ENCODE data around the gene KCNK10.
A peak's percentile ranks its signal among the peaks of the same experiment; 100 is the strongest.

The KCNK10 gene

GRCh38 chr14:88241810-88242209 lies 81.3 kb downstream of the KCNK10 start:
- Histone ChIP-seq H2AFZ (ENCODE audit: low read depth, low read length) (no peak overlapping the region), H3K4me2 (ENCODE audit: insufficient read depth, low read length) (no peak overlapping the region), H4K20me1 (ENCODE audit: insufficient read depth, low read length) (no peaks in the 10 kb centered on the region), H3K9me3 (ENCODE audit: insufficient read depth, low read length, severe bottlenecking) (no peaks in the 10 kb centered on the region), H3K4me1 (ENCODE audit: insufficient read depth, low read length) (no peaks in the 10 kb centered on the region), H3K27ac (ENCODE audit: low read length) (no peak overlapping the region), H3K9ac (ENCODE audit: low read depth, low read length) (no peak overlapping the region), H3K27me3 (ENCODE audit: insufficient read depth, low read length, poor library complexity) (no peaks in the 10 kb centered on the region), H3K4me3 (ENCODE audit: low read depth in 1 of 2, low read length in 2 of 2) (no peak overlapping the region), H3K79me2 (ENCODE audit: insufficient read depth, low read length) (no peaks in the 10 kb centered on the region), H3K36me3 (ENCODE audit: insufficient read depth, low read length) (no peaks in the 10 kb centered on the region)
- no peak for TF ChIP-seq EZH2 (IDR thresholded peaks at IDR 0.05; ENCODE audit: borderline replicate concordance, low read depth, low read length, severe bottlenecking)
- TF ChIP-seq, protein P1, sequence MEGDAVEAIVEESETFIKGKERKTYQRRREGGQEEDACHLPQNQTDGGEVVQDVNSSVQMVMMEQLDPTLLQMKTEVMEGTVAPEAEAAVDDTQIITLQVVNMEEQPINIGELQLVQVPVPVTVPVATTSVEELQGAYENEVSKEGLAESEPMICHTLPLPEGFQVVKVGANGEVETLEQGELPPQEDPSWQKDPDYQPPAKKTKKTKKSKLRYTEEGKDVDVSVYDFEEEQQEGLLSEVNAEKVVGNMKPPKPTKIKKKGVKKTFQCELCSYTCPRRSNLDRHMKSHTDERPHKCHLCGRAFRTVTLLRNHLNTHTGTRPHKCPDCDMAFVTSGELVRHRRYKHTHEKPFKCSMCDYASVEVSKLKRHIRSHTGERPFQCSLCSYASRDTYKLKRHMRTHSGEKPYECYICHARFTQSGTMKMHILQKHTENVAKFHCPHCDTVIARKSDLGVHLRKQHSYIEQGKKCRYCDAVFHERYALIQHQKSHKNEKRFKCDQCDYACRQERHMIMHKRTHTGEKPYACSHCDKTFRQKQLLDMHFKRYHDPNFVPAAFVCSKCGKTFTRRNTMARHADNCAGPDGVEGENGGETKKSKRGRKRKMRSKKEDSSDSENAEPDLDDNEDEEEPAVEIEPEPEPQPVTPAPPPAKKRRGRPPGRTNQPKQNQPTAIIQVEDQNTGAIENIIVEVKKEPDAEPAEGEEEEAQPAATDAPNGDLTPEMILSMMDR (IDR thresholded peaks at IDR 0.05; ENCODE audit: borderline replicate concordance, extremely low read depth, low read length, poor library complexity, severe bottlenecking) = no peak
- ATAC-seq (ENCODE audit: insufficient read depth, low read depth) (no peak), DNase-seq (no peak)

- Histone ChIP-seq H3K27ac (ENCODE audit: low read length) (no peak overlapping the region), H3K4me3 (ENCODE audit: low read depth in 1 of 2, low read length in 2 of 2) (no peak overlapping the region), H3K79me2 (ENCODE audit: insufficient read depth, low read length) (no peaks in the 10 kb centered on the region), H3K4me1 (ENCODE audit: insufficient read depth, low read length) (no peaks in the 10 kb centered on the region), H3K9ac (ENCODE audit: low read depth, low read length) (no peak overlapping the region), H3K36me3 (ENCODE audit: insufficient read depth, low read length) (no peaks in the 10 kb centered on the region), H3K4me2 (ENCODE audit: insufficient read depth, low read length) (no peak overlapping the region), H3K9me3 (ENCODE audit: insufficient read depth, low read length, severe bottlenecking) (no peaks in the 10 kb centered on the region), H2AFZ (ENCODE audit: low read depth, low read length) (no peak overlapping the region), H3K27me3 (ENCODE audit: insufficient read depth, low read length, poor library complexity) (peaks cover 3% of the 10 kb centered on the region), H4K20me1 (ENCODE audit: insufficient read depth, low read length) (no peaks in the 10 kb centered on the region)
- no peak for ATAC-seq (ENCODE audit: insufficient read depth, low read depth)
- TF ChIP-seq, protein P1 (IDR thresholded peaks at IDR 0.05; ENCODE audit: borderline replicate concordance, extremely low read depth, low read length, poor library complexity, severe bottlenecking) = no peak
- no peak for TF ChIP-seq EZH2 (IDR thresholded peaks at IDR 0.05; ENCODE audit: borderline replicate concordance, low read depth, low read length, severe bottlenecking)
- no peak for DNase-seq
Observed at GRCh38 chr14:88234442-88234841, 88.6 kb downstream of the KCNK10 start.

GRCh38 chr14:88233915-88234314 lies 89.2 kb downstream of the KCNK10 start:
- H2AFZ ChIP-seq (ENCODE audit: low read depth, low read length) = no peak overlapping the region
- H3K79me2 ChIP-seq (ENCODE audit: insufficient read depth, low read length) = no peaks in the 10 kb centered on the region
- peak; percentile 24 for DNase-seq

More at GRCh38 chr14:88233915-88234314, 89.2 kb downstream of the KCNK10 start:
- Histone ChIP-seq H3K36me3 (ENCODE audit: insufficient read depth, low read length) (no peaks in the 10 kb centered on the region), H3K9ac (ENCODE audit: low read depth, low read length) (no peak overlapping the region), H3K27ac (ENCODE audit: low read length) (no peak overlapping the region), H3K4me3 (ENCODE audit: low read depth in 1 of 2, low read length in 2 of 2) (no peak overlapping the region), H3K9me3 (ENCODE audit: insufficient read depth, low read length, severe bottlenecking) (no peaks in the 10 kb centered on the region), H3K4me2 (ENCODE audit: insufficient read depth, low read length) (no peak overlapping the region), H3K4me1 (ENCODE audit: insufficient read depth, low read length) (no peaks in the 10 kb centered on the region), H4K20me1 (ENCODE audit: insufficient read depth, low read length) (no peaks in the 10 kb centered on the region), H3K27me3 (ENCODE audit: insufficient read depth, low read length, poor library complexity) (peaks cover 3% of the 10 kb centered on the region)
- TF ChIP-seq EZH2 (IDR thresholded peaks at IDR 0.05; ENCODE audit: borderline replicate concordance, low read depth, low read length, severe bottlenecking) = no peak
- TF ChIP-seq, protein P1 (IDR thresholded peaks at IDR 0.05; ENCODE audit: borderline replicate concordance, extremely low read depth, low read length, poor library complexity, severe bottlenecking) = peak; percentile 63
- ATAC-seq (ENCODE audit: insufficient read depth, low read depth) = peak; percentile 66; the same call in 2 of the 3 replicates

Data from DND-41 (cell line).